Skin of body (tissue), 2 donors: Measurements from ENCODE around the gene MBOAT7. TPM values are rescaled to one million over a fixed set of nuclear protein-coding genes. Genes with fewer than 3 reads are reported as not detected.
A peak's percentile ranks its signal among the peaks of the same experiment; 100 is the strongest.

ENCODE experiments used
- DNase-seq: peaks from one replicate; lab custom pipeline; 2025; lab: John Stamatoyannopoulos, UW
- total RNA-seq: library from RNA; depleted of rRNA; stranded (reverse); fragments of >200 nt; gene quantifications from one replicate; pipeline ENCODE4 v1.2.3, GENCODE V29; 2014

MBOAT7 gene
- total RNA-seq, 1 donor from 2014 or later: 18.8 TPM

DNA sequence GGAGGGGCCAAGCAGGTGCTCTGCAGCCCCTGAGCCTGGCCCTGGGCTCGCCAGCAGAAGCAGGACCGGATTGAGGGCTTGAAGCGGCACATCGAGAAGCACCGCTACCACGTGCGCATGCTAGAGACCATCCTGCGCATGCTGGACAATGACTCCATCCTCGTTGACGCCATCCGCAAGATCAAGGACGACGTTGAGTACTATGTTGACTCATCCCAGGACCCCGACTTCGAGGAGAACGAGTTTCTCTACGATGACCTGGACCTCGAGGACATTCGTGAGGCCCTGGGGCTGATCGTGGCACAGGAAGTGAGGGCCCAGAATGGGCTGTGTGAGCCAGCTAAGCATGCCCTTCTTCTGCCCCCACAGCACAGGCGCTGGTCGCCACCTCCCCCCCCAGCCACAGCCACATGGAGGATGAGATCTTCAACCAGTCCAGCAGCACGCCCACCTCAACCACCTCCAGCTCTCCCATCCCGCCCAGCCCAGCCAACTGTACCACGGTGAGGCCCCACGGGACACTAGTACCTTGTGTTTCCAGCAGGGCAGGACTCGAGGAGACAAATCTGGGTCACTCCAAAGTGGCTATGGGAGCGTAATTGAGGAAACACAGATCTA is 43.7 kb downstream of the MBOAT7 start:
- no peak for DNase-seq

DNA sequence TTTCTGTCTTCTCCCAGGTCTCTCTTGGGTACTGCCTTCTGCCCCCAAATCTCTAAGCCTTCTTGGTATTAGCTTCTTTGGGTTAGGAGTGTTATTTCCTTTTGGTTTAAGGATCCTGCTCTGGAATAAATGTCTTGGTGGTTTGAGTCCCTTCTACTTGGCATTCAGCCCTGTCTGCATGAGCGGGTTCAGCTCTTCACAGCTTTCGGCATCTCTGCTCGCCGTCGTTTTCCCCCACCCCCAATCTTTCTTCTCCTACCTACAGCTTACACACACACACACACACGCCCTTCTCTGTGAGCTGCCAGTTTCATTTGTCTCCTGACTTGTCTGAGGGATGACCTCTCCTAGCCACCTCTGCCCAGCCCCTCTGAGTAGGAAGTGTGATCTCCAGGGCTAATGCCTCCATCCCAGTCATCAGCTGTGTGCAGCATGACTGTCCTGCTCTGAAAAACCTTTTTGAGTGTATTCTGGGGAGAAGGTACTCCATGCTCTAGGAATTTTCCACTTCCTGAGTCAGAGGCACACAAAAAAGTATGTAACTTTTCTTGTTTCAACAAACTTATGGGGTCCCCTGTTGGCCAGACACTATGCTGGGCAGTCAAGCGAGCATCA is 47.1 kb downstream of the MBOAT7 start:
- DNase-seq: no peak

DNA sequence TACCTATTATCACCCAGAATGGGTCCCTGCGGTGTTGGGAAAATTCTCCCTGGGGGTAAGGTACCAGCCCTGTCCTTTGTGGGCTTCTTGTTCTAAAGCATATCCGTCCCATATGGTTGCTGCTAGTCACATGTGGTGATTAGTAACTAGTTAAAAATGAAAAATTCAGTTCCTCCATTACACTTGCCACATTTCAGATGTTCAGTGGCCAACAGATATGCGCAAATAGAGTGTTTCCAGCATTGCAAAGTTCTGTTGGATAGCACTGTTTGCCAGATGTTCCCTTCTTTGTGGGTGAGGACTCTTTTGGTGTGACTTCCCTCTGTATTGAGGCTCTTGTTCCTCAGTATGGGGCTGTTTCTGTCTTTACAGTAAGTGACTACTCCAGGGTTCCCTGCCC is 48.0 kb downstream of the MBOAT7 start:
- DNase-seq: peak; percentile 85

- no peak for DNase-seq
Measured at GRCh38 chr19:54138489-54139256, 50.7 kb downstream of the MBOAT7 start.

- no peak for DNase-seq
Measured at GRCh38 chr19:54137699-54138488, 51.5 kb downstream of the MBOAT7 start, which contains the start of gene CNOT3. Gene CNOT3, plus strand, starts transcription at chr19:54137762. Its CDS starts 5,217 bp downstream, at chr19:54142979.

DNA sequence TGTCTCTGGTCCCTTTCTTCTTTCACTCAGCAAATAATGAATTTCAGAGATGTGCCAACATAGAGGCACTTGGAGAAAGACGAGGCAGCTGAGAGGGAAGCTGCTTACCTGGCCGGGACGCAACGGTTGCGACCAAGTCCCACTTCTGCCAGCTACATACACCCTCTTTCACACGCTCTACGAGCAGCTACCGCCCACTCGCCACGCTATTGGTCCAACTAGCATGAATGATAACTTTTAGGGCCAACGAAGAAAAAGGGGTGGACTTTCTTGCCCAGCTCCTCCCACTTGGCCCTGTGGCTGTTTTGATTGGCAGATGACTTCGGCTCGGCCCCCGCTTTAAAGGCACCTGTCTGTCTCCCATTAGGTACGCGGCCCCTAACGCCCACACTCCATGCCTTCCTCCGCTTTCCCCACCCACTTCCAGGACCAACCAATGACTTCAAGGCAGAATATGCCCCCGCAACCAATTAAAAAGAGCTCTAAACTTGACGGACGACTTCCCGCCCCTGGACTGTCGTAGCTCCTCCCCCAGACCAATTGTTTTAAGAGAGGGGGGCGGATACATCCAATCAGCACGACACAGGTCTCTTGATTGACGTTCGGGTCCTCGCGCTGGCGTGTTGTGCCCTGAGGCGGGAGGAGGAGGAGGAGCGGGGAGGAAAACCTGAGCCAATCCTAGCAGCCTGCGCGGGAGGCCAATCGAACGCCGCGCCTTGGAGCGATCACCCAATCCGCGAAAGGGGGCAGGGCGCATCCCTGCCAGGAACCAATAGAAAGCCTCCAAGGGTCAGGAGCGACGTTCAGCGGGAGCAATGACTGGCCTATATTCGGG is 52.3 kb downstream of the MBOAT7 start:
- peak; percentile 100 for DNase-seq

DNA sequence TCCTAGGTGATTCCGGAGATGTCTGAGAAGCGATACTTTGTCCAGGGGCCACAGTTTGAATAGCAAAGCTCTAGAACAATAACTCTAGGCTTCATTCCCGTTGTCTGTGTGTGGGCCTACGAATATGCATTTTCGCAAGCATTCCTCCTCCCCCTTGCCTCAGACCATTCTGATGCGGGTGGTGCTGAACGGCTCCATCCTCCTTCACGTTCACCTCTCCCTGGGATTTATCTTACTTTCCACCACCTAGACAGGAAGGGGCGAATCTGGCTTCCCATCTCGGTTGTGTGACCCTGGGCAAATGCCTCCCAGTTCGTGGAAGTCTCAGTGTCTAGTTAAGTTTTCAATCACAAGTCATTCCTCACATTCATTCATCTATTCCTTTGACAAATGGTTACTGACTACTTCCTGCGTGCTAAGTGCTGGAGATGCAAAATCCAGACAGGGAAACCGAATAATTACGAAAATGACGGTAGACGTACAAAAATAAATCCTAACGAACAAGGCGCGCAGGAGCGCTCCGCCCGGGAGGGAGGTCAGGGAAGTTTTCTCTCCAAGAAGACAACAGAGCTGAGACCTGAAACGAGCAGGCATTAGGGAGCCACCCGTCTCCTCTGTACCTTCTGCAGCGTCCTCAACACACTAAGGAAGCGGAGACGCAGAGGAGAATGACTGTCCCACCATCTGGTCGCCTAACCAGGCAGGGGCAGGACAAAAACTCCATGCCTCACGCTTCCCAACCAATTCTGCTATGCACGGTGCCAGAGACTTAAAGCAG is 53.1 kb downstream of the MBOAT7 start:
- DNase-seq: no peak

GRCh38 chr19:54133957-54134590 is 55.3 kb downstream of the MBOAT7 start:
- no peak for DNase-seq

GRCh38 chr19:54133312-54133956 is 55.9 kb downstream of the MBOAT7 start:
- DNase-seq: peak; percentile 81

DNA sequence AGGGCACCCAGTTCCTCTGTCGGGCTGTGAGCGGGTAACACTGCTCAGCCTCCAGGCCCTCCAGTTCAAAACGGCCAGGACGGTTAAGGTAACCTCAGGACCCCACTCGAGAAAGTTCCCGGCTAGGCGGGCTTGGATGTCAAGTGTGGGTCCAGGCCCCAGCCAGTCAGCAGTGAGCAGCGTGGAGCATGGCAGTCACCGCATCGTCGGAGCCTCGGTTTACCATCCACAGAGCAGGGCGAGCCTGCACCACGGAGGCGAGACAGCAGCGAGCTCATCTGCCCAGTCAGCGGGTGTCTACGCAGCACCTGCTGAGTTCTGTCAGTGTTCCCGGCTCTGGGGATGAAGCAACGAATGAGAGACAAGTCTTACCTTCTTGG is 59.8 kb downstream of the MBOAT7 start:
- no peak for DNase-seq

DNA sequence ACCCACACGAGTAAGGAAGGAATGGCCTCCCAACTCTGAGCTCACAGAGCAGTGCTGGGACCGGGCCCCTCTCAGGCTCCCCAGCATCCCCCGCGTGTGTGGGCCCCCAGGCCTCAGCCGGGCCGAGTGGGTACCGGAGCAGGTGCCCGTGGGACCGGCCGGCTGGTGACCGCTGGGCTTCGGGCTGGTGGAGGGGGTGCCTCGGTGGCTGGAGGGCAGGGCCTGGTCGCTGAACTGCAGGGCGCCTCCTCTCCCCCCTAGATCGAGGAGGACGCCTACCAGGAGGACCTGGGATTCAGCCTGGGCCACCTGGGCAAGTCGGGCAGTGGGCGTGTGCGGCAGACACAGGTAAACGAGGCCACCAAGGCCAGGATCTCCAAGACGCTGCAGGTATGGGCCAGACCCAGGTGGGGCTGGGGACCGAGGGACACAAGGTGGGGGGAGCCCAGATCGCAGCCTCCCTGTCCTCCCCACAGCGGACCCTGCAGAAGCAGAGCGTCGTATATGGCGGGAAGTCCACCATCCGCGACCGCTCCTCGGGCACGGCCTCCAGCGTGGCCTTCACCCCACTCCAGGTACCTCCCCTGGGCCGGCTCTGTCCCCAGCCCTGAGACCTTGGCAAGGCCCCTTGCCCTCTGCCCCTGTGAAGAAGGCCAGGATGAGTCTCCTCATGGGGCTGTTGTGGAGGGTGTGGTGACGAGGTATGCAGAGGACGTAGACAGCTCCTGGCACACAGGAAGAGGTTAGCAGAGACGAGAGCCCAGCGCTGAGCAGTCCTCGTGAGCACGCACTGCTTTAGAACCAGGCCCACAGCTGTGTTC is 60.4 kb downstream of the MBOAT7 start:
- no peak for DNase-seq

DNA sequence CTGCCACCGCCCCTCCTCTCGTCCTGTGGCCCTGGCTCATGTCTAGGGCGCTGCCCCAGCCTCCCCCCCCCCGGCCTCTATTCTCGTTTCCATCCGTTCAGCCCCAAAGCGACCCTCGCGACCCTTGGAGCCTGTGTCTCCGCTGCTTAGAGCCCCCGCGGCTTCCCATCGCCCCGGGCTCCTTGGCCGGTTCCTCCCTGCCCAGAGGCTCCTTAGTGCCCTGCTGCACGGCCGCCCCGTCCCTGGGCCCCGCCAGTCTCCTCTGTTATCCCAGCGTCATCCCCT is 61.0 kb downstream of the MBOAT7 start:
- DNase-seq: no peak

- DNase-seq: no peak
Measured at GRCh38 chr19:54127688-54128440, 61.5 kb downstream of the MBOAT7 start.

DNA sequence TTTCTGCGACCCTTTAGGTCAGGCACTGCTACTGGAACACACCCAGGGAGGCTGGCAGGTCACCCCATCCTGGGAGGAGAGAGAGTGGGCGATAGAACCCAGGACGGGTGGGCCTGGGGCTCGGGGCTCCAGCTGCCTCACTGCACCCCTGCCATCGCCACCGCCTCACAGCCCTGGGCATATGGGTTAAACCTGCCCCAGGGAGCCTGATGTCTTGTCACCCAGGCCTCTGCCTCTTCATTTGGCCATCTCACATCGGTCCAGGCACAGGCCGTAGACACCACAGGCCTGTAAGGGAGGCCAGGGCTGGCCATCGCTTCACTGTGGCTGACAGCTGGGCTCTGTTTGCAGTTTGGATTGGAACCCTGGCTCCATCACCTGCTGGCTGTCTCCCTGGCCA is 63.7 kb downstream of the MBOAT7 start:
- DNase-seq: no peak

DNA sequence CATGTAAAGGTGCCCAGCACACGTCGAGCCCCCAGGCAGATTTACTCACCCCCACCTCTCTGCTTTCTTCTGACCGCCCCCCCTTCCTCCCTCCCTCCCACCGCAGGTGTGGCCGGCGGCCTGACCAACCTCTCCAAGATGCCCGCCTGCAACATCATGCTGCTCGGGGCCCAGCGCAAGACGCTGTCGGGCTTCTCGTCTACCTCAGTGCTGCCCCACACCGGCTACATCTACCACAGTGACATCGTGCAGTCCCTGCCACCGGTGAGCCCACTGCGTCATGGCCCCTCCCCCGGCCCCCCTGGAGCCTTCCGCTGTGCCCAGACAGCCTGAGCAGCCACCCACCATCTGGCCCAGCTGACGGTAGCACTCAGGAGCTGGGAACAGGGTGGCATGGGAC is 65.0 kb downstream of the MBOAT7 start:
- no peak for DNase-seq

DNA sequence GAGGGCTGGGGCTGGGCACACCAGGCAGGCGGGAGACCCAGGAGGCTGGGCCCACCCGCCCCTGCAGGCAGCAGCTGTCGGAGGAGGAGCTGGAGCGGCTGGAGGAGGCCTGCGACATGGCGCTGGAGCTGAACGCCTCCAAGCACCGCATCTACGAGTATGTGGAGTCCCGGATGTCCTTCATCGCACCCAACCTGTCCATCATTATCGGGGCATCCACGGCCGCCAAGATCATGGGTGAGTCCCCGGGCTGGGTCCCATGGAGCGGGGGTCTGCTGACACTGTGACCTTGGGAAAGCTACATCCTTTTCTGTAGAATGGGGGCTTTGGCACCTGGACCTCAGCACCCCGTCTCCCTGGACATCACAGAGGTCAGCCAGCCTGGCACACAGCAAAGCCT is 65.7 kb downstream of the MBOAT7 start:
- no peak for DNase-seq
